Stomach (tissue), 4 donors: ENCODE results near the gene UBE2D1.

Experiments
- EP300 ChIP-seq: sonication (generic); formaldehyde crosslinking; IDR thresholded peaks from one replicate; pipeline ENCODE4 v1.6.1; 2017; ENCODE audit warnings: antibody characterized with exemption
- POLR2A ChIP-seq, 4 donors: fragments of 450-650 bp; IDR thresholded peaks; one replicate each; pipeline ENCODE4 v1.6.1; 2016; ENCODE audit warnings: antibody characterized with exemption in 4 of 4, control low read depth in 2 of 4, mild to moderate bottlenecking in 1 of 4, moderate library complexity in 1 of 4
- POLR2AphosphoS5 ChIP-seq, 3 donors: sonication (generic); formaldehyde crosslinking; IDR thresholded peaks; one replicate each; pipeline ENCODE4 v1.6.1; 2016; ENCODE audit warnings: antibody characterized with exemption in 3 of 3
- TF ChIP-seq, protein P1 (sequence below), 7 experiments: fragments of 450-650 bp in 4 of 7; fragments of 200-600 bp in 3 of 7; sonication (generic) in 3 of 7; IDR thresholded peaks; one replicate each; pipeline ENCODE4 v1.5.1; 2016 to 2019; ENCODE audit warnings: antibody characterized with exemption in 7 of 7, control low read depth in 2 of 7, mild to moderate bottlenecking in 1 of 7

GRCh38 chr10:58351616-58352578 lies 17.1 kb downstream of the UBE2D1 start:
- TF ChIP-seq, protein P1, sequence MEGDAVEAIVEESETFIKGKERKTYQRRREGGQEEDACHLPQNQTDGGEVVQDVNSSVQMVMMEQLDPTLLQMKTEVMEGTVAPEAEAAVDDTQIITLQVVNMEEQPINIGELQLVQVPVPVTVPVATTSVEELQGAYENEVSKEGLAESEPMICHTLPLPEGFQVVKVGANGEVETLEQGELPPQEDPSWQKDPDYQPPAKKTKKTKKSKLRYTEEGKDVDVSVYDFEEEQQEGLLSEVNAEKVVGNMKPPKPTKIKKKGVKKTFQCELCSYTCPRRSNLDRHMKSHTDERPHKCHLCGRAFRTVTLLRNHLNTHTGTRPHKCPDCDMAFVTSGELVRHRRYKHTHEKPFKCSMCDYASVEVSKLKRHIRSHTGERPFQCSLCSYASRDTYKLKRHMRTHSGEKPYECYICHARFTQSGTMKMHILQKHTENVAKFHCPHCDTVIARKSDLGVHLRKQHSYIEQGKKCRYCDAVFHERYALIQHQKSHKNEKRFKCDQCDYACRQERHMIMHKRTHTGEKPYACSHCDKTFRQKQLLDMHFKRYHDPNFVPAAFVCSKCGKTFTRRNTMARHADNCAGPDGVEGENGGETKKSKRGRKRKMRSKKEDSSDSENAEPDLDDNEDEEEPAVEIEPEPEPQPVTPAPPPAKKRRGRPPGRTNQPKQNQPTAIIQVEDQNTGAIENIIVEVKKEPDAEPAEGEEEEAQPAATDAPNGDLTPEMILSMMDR (IDR thresholded peaks at IDR 0.05): no peak
- no peak for TF ChIP-seq EP300
- TF ChIP-seq POLR2AphosphoS5 (IDR thresholded peaks at IDR 0.05): no peak
- no peak for TF ChIP-seq POLR2A (IDR thresholded peaks at IDR 0.05)
